ENCODE data around the gene EYA2.

Gene EYA2

DNA sequence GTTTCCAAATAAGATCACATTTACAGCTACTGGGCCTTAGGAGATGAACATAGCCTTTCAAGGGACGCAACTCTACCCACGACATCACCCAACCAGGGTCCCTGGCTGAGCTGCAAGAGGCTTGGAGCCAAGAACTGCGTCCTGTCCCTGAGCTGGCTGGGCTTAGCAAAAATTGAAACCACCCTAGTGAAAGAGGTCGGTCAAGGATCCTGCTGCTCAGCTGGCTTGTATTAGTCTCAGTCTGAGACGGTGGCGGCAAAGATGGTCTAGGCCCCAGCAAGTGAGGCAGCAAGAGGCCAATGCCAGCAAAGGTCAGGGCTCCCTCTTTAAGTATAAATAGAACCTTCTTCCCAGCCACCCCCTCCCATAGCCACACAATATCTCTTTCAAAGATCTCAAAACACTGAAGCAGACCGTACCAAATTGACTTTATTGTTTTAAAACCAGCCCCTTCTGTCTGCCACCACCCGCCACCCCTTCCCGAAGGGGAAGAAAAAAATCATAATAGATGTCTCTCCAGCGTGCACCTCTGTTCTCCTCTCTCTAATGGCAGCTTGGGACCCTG, 140.5 kb downstream of the EYA2 start:
- Histone ChIP-seq H3K9ac (ENCODE audit: low read depth, low read length) (no peak overlapping the region), H3K27me3 (ENCODE audit: control insufficient read depth, insufficient read depth, low read length) (peaks cover 6% of the 10 kb centered on the region), H3K36me3 (ENCODE audit: insufficient read depth, low read length) (no peaks in the 10 kb centered on the region), H3K9me3 (replicated peaks; ENCODE audit: low read length) (no peaks in the 10 kb centered on the region), H3K4me3 (ENCODE audit: low read length) (no peak overlapping the region), H3K4me2 (ENCODE audit: low read length) (no peak overlapping the region), H3K4me1 (ENCODE audit: control insufficient read depth, insufficient read depth, low read length) (no peaks in the 10 kb centered on the region)

DNA sequence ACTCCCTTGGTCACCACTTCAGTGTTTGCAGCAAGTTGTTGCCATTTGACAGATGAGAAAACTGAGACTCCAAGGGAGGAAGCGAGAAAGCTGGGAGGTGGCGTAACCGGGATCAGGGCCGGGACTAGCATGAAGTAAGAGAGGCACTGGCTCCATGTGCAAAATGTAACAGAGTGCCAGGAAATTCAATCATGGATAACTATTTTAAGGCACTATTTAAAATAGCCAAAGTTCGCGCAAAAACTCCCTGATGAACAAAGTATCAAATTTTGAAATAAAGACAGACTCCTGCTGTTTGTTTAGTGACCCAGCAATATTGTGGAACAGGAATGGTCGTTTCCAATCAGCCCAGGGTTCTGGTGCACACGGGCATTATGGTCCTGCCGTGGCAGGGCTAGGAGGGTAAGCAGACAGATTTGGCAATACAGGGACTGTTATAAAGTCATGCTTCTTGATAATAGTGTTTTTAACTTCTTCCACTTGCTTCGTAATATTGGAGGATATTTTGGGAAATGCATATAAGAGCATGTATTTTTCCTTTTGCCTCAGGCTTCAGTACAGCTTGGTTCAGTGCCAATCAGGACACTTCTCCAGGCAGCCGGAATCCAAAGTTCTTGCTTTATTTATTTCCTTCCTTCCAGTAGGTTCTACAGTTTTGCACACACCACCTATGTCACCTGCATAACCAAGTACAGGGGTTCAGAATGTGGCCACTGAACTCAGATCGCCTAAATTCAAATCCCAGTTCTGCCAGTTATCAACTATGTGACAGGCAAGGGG, 141.6 kb downstream of the EYA2 start:
- no peaks in the 10 kb centered on the region for H3K36me3 ChIP-seq (ENCODE audit: insufficient read depth, low read length)
- peaks cover 9% of the 10 kb centered on the region for H3K27me3 ChIP-seq (ENCODE audit: control insufficient read depth, insufficient read depth, low read length)
- H3K4me1 ChIP-seq (ENCODE audit: control insufficient read depth, insufficient read depth, low read length), result no peaks in the 10 kb centered on the region
- H3K9ac ChIP-seq (ENCODE audit: low read depth, low read length), result no peak overlapping the region
- H3K9me3 ChIP-seq (replicated peaks; ENCODE audit: low read length), result no peaks in the 10 kb centered on the region
- H3K4me3 ChIP-seq (ENCODE audit: low read length), result no peak overlapping the region
- H3K4me2 ChIP-seq (ENCODE audit: low read length), result no peak overlapping the region

DNA sequence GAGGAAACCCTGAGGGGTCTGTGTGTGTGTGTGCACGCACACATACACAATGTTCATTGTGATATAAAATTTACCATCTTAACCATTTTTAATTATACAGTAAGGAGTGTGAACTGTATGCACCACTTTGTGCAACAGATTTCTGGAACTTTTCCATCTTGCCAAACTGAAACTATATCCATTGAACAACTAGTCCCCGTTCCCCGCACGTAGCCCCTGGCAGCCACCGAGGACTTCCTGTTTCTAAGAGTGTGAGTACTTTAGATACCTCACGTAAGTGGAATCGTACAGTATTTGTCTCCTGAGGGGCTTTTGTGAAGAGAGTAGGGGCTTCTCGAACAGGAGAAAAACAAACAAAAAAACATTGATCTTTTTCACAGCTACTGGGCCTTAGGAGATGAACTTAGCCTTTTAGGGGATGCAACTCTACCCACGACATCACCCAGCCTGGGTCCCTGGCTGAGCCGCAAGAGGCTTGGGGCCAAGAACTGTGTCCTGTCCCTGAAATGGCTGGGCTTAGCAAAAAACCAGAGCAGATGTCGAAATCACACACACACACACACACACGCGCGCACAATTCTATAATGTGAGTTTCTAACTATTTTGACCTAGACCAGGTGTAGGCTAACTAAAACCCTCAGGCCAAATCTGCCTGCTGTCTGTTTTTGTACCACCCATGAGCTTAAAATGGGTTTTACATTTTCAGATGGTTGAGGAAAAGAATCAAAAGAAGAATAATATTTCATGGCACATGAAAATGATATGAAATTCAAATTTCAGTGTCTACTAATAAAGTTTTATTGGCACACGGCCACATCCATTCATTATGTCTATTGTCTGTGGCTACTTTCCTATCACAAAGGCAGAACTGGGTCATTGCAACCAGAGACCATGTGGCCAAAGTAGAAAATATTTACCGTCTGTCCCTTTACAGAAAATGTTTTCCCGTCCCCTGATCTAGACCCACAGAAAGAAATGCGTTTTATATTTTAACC, 144.2 kb downstream of the EYA2 start:
- peaks cover 6% of the 10 kb centered on the region for H3K27me3 ChIP-seq (ENCODE audit: control insufficient read depth, insufficient read depth, low read length)
- no peaks in the 10 kb centered on the region for H3K4me1 ChIP-seq (ENCODE audit: control insufficient read depth, insufficient read depth, low read length)
- H3K36me3 ChIP-seq (ENCODE audit: insufficient read depth, low read length), result no peaks in the 10 kb centered on the region
- H3K9ac ChIP-seq (ENCODE audit: low read depth, low read length), result no peak overlapping the region
- peak overlapping the region; percentile 35 for H3K4me2 ChIP-seq (ENCODE audit: low read length)
- no peak overlapping the region for H3K4me3 ChIP-seq (ENCODE audit: low read length)
- no peaks in the 10 kb centered on the region for H3K9me3 ChIP-seq (replicated peaks; ENCODE audit: low read length)

DNA sequence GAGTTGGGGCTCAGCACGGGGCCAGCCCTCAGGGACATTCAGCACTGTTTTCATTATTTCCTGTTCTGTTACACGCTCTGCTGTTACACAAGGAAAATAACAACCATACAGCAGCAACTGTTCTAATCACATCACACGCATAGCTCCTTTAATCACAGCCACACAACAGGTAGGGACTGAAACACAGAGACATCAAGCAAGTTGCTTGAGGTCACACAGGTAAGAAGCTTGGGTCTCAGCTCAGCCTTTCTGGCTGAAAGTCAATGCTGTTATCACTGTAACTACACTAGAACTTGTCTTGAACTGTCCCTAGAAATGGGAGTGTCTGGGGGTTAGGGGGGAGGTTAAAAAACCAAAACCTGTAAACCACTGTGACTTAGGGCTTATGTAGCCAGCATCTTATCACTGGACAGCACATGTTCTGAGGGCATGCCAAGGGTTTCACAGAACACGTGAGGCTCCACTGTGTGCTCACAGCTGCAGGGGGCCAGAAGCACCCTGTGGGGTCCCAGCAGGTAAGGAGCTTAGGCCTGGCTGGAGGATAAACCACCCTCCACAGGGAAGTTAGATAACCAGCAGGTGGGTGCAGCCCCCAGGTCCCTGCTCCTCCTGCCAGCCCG, 146.0 kb downstream of the EYA2 start:
- H3K4me3 ChIP-seq (ENCODE audit: low read length), result no peak overlapping the region
- no peaks in the 10 kb centered on the region for H3K36me3 ChIP-seq (ENCODE audit: insufficient read depth, low read length)
- H3K9me3 ChIP-seq (replicated peaks; ENCODE audit: low read length), result no peaks in the 10 kb centered on the region
- H3K9ac ChIP-seq (ENCODE audit: low read depth, low read length), result no peak overlapping the region
- H3K27me3 ChIP-seq (ENCODE audit: control insufficient read depth, insufficient read depth, low read length), result peaks cover 6% of the 10 kb centered on the region
- no peak overlapping the region for H3K4me2 ChIP-seq (ENCODE audit: low read length)
- no peaks in the 10 kb centered on the region for H3K4me1 ChIP-seq (ENCODE audit: control insufficient read depth, insufficient read depth, low read length)

DNA sequence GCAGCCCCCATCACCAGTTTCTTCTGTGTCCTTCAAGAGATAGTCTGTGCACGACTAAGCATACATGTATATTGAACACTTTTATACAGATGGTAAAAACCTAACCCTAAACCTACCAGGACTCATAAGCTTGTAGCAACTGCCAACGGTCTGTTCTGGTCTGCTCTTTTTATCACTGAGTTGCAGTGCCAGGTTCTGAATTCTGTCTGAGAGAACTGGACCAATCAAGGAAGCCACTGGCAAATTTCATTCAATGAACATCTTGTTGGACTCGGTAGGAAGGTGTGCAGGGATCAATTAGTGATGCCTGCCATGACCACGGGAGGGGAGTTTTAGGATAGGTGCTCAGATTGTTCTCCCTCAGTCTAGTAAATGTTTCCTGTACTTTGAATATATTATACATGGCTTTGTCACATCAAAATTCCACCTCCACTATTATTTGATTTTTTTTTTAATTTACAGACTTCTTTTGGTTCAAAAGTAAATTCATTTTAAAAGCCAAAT, 146.8 kb downstream of the EYA2 start:
- Histone ChIP-seq H3K9me3 (replicated peaks; ENCODE audit: low read length) (no peaks in the 10 kb centered on the region), H3K36me3 (ENCODE audit: insufficient read depth, low read length) (no peaks in the 10 kb centered on the region), H3K4me2 (ENCODE audit: low read length) (no peak overlapping the region), H3K4me1 (ENCODE audit: control insufficient read depth, insufficient read depth, low read length) (no peaks in the 10 kb centered on the region), H3K4me3 (ENCODE audit: low read length) (no peak overlapping the region), H3K9ac (ENCODE audit: low read depth, low read length) (no peak overlapping the region), H3K27me3 (ENCODE audit: control insufficient read depth, insufficient read depth, low read length) (peaks cover 6% of the 10 kb centered on the region)

DNA sequence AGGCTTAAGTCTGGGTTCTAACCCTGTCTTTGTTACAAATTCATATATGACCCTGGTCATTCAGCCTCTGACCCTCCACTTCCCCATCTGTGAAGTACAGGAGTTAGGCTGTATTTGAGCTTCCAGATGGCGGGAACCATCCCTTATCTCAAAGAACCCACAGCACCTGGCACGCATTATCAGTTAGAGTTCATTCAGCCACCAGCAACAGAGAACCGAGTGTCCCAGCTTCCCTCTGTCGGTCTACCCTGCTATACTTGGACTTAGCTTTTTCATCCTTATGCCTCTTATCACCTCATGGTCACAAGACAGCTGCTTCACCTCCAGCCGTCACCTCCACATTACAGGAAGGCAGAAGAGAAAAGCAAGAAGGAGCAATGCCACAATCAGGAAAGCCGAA, 147.8 kb downstream of the EYA2 start:
- no peaks in the 10 kb centered on the region for H3K9me3 ChIP-seq (replicated peaks; ENCODE audit: low read length)
- no peaks in the 10 kb centered on the region for H3K4me1 ChIP-seq (ENCODE audit: control insufficient read depth, insufficient read depth, low read length)
- no peak overlapping the region for H3K4me3 ChIP-seq (ENCODE audit: low read length)
- H3K4me2 ChIP-seq (ENCODE audit: low read length), result no peak overlapping the region
- peaks cover 6% of the 10 kb centered on the region for H3K27me3 ChIP-seq (ENCODE audit: control insufficient read depth, insufficient read depth, low read length)
- no peaks in the 10 kb centered on the region for H3K36me3 ChIP-seq (ENCODE audit: insufficient read depth, low read length)
- H3K9ac ChIP-seq (ENCODE audit: low read depth, low read length), result no peak overlapping the region

DNA sequence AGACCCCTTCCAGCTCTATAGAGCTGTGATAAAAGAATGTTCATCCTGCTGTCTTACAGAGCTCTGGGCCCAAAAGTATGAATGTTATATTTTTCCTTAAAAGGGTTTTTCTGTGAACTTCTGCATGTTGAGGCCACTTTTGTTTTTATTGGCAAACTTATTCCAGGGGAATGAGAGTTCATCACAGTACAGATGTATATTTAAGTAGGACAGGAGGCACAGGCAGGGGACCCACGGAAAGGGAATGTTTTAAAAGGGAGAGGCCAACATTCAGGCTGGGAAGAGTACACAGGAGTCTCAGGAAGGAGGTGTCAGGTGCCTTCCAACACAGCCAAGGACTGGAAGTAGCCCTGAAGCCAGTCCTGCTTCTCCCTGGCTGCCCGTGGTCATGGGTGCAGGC, 148.4 kb downstream of the EYA2 start:
- no peak overlapping the region for H3K9ac ChIP-seq (ENCODE audit: low read depth, low read length)
- no peaks in the 10 kb centered on the region for H3K9me3 ChIP-seq (replicated peaks; ENCODE audit: low read length)
- no peaks in the 10 kb centered on the region for H3K4me1 ChIP-seq (ENCODE audit: control insufficient read depth, insufficient read depth, low read length)
- no peak overlapping the region for H3K4me3 ChIP-seq (ENCODE audit: low read length)
- H3K4me2 ChIP-seq (ENCODE audit: low read length), result no peak overlapping the region
- H3K27me3 ChIP-seq (ENCODE audit: control insufficient read depth, insufficient read depth, low read length), result peaks cover 6% of the 10 kb centered on the region
- H3K36me3 ChIP-seq (ENCODE audit: insufficient read depth, low read length), result no peaks in the 10 kb centered on the region

DNA sequence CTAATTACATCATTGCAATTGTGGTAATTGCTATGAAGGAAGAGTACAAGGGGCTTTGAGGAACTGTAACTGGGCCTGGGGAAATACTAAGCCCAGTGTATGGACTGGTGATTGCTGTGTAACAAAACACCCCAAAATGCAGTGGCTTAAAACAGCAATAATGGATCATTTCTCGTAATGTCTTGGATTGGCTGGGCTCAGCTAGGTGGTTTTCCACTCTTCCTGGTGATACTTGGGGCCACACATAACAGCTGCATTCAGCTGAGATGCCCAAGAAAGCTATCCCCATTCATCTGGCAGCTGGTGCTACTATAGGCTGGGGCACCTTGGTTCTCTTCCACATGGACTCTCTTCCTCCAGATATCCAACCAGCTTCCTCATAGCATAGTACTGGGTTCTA, 150.3 kb downstream of the EYA2 start:
- Histone ChIP-seq H3K9ac (ENCODE audit: low read depth, low read length) (no peak overlapping the region), H3K9me3 (replicated peaks; ENCODE audit: low read length) (no peaks in the 10 kb centered on the region), H3K4me2 (ENCODE audit: low read length) (no peak overlapping the region), H3K4me1 (ENCODE audit: control insufficient read depth, insufficient read depth, low read length) (no peaks in the 10 kb centered on the region), H3K4me3 (ENCODE audit: low read length) (no peak overlapping the region), H3K27me3 (ENCODE audit: control insufficient read depth, insufficient read depth, low read length) (peaks cover 6% of the 10 kb centered on the region), H3K36me3 (ENCODE audit: insufficient read depth, low read length) (no peaks in the 10 kb centered on the region)

DNA sequence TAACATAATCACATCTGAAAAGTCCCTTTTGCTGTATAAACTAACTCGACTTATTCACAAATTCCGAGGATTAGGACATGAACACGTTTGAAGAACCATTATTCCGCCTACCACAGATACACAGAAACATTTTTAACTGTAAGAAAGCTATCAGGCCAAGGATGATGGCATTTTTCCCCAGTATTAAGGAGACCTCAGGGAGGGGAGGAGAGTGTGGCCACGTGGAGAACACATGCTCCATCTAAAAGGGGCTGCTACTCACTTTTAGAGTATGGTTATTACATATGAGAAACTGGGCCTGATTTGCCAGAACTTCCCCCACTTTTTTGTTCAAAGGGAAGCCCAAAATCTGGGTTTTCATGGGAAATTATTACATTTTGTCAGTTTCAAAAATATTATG, 153.4 kb downstream of the EYA2 start:
- no peak overlapping the region for H3K9ac ChIP-seq (ENCODE audit: low read depth, low read length)
- no peaks in the 10 kb centered on the region for H3K36me3 ChIP-seq (ENCODE audit: insufficient read depth, low read length)
- H3K27me3 ChIP-seq (ENCODE audit: control insufficient read depth, insufficient read depth, low read length), result peaks cover 10% of the 10 kb centered on the region
- H3K4me1 ChIP-seq (ENCODE audit: control insufficient read depth, insufficient read depth, low read length), result no peaks in the 10 kb centered on the region
- H3K9me3 ChIP-seq (replicated peaks; ENCODE audit: low read length), result no peaks in the 10 kb centered on the region
- H3K4me3 ChIP-seq (ENCODE audit: low read length), result no peak overlapping the region
- no peak overlapping the region for H3K4me2 ChIP-seq (ENCODE audit: low read length)

DNA sequence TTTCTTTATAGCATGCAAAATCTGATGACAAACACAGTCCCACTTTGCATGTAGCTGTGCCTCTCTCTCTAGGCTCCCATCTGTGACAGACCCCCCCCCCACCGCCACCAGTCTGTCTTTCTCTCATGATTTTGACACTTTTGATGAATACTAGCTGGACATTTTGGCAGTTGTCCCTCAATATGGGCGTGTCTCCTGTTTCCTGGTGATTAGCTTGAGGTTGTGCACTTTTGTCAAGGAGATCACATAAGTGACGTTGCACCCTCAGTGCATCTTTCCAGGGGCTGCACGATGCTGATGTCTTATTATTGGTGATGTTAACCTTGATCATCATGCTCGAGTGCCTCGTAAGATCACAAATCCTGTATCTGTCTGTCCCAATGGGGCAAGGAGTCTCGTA, 155.1 kb downstream of the EYA2 start:
- H3K27me3 ChIP-seq (ENCODE audit: control insufficient read depth, insufficient read depth, low read length), result peaks cover 10% of the 10 kb centered on the region
- H3K9me3 ChIP-seq (replicated peaks; ENCODE audit: low read length), result no peaks in the 10 kb centered on the region
- no peaks in the 10 kb centered on the region for H3K36me3 ChIP-seq (ENCODE audit: insufficient read depth, low read length)
- no peaks in the 10 kb centered on the region for H3K4me1 ChIP-seq (ENCODE audit: control insufficient read depth, insufficient read depth, low read length)
- no peak overlapping the region for H3K9ac ChIP-seq (ENCODE audit: low read depth, low read length)
- H3K4me2 ChIP-seq (ENCODE audit: low read length), result no peak overlapping the region
- no peak overlapping the region for H3K4me3 ChIP-seq (ENCODE audit: low read length)

DNA sequence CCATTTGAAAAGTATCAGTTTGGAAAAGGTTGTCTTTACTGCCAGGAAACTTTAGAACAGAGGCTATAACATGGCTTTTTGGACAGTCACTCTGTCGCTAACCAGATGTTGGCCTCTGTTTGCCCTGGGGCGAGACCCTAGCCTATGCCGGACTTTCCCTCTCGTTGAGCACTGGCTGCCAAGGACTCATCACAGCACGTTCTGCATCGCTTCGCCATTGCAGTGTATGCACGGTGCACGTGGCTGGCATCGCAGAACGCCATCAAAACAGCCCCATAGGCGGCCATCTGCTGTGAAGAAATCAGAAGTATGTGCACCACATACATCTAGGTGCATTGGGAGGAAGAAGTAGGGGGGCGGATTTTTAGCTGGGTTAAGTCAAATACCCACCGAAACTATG, 156.4 kb downstream of the EYA2 start:
- Histone ChIP-seq H3K4me3 (ENCODE audit: low read length) (no peak overlapping the region), H3K4me2 (ENCODE audit: low read length) (no peak overlapping the region), H3K36me3 (ENCODE audit: insufficient read depth, low read length) (no peaks in the 10 kb centered on the region), H3K9ac (ENCODE audit: low read depth, low read length) (no peak overlapping the region), H3K9me3 (replicated peaks; ENCODE audit: low read length) (no peaks in the 10 kb centered on the region), H3K27me3 (ENCODE audit: control insufficient read depth, insufficient read depth, low read length) (peaks cover 17% of the 10 kb centered on the region), H3K4me1 (ENCODE audit: control insufficient read depth, insufficient read depth, low read length) (no peaks in the 10 kb centered on the region)
